ENCODE data around the gene NEAT1. TPM values are rescaled to one million over a fixed set of nuclear protein-coding genes. Genes with fewer than 3 reads are reported as not detected.

NEAT1 gene
- total RNA-seq, 1 donor from 2014 or later: 229 TPM

GRCh38 chr11:65386307-65387140 lies 36.1 kb upstream of the NEAT1 start, which contains the start of gene FRMD8:
FRMD8 (plus strand) TSS chr11:65386637; CDS start chr11:65387037, 400 bp downstream.
- H3K27ac Mint-ChIP-seq: peak within 1 kb of the TSS; percentile 98
- peaks cover 5% of the 10 kb centered on the region for H3K36me3 Mint-ChIP-seq
- TF ChIP-seq, protein P1, sequence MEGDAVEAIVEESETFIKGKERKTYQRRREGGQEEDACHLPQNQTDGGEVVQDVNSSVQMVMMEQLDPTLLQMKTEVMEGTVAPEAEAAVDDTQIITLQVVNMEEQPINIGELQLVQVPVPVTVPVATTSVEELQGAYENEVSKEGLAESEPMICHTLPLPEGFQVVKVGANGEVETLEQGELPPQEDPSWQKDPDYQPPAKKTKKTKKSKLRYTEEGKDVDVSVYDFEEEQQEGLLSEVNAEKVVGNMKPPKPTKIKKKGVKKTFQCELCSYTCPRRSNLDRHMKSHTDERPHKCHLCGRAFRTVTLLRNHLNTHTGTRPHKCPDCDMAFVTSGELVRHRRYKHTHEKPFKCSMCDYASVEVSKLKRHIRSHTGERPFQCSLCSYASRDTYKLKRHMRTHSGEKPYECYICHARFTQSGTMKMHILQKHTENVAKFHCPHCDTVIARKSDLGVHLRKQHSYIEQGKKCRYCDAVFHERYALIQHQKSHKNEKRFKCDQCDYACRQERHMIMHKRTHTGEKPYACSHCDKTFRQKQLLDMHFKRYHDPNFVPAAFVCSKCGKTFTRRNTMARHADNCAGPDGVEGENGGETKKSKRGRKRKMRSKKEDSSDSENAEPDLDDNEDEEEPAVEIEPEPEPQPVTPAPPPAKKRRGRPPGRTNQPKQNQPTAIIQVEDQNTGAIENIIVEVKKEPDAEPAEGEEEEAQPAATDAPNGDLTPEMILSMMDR (conservative IDR thresholded peaks at IDR 0.05): no peak
- H3K9me3 Mint-ChIP-seq: no peaks in the 10 kb centered on the region
- peaks cover 49% of the 10 kb centered on the region for H3K4me1 Mint-ChIP-seq (ENCODE audit: unreplicated experiment)
- peak; percentile 89 for DNase-seq (ENCODE audit: extremely low spot score, unreplicated experiment)
- H3K27me3 Mint-ChIP-seq: no peaks in the 10 kb centered on the region
- H3K4me3 Mint-ChIP-seq: peak within 1 kb of the TSS; percentile 92

DNA sequence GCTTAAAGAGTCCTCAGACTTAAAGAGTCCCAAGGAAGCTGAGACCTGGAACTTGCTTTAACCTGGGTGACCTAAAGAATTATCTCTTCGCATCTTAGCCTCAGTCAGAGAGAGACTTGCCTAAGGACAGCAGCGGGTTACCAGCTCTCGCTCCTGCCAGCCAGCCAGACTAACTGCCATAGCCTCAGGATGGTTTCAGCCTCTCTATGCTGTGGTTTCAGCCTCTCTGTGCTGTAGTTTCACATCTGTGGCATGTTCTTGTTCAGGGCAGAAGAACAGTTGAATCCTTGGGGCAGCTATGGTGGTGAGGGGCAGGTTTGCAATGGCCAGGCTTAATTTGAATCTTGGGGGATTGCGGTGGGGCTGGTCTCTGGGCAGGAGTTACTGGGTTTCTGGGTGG lies 33.9 kb upstream of the NEAT1 start:
- peaks cover 36% of the 10 kb centered on the region for H3K4me1 Mint-ChIP-seq (ENCODE audit: unreplicated experiment)
- TF ChIP-seq, protein P1 (conservative IDR thresholded peaks at IDR 0.05): no peak
- peak overlapping the region; percentile 84 for H3K4me3 Mint-ChIP-seq
- H3K36me3 Mint-ChIP-seq: peaks cover 5% of the 10 kb centered on the region
- H3K27me3 Mint-ChIP-seq: no peaks in the 10 kb centered on the region
- no peak for DNase-seq (ENCODE audit: extremely low spot score, unreplicated experiment)
- no peaks in the 10 kb centered on the region for H3K9me3 Mint-ChIP-seq
- H3K27ac Mint-ChIP-seq: peak overlapping the region; percentile 81

- Mint-ChIP-seq H3K27ac (no peak overlapping the region), H3K4me3 (peak overlapping the region; percentile 84), H3K36me3 (peaks cover 5% of the 10 kb centered on the region), H3K4me1 (ENCODE audit: unreplicated experiment) (peaks cover 29% of the 10 kb centered on the region), H3K9me3 (no peaks in the 10 kb centered on the region), H3K27me3 (no peaks in the 10 kb centered on the region)
- DNase-seq (ENCODE audit: extremely low spot score, unreplicated experiment): no peak
- TF ChIP-seq, protein P1 (conservative IDR thresholded peaks at IDR 0.05): no peak
Observed at GRCh38 chr11:65389294-65389980, 33.2 kb upstream of the NEAT1 start.

DNA sequence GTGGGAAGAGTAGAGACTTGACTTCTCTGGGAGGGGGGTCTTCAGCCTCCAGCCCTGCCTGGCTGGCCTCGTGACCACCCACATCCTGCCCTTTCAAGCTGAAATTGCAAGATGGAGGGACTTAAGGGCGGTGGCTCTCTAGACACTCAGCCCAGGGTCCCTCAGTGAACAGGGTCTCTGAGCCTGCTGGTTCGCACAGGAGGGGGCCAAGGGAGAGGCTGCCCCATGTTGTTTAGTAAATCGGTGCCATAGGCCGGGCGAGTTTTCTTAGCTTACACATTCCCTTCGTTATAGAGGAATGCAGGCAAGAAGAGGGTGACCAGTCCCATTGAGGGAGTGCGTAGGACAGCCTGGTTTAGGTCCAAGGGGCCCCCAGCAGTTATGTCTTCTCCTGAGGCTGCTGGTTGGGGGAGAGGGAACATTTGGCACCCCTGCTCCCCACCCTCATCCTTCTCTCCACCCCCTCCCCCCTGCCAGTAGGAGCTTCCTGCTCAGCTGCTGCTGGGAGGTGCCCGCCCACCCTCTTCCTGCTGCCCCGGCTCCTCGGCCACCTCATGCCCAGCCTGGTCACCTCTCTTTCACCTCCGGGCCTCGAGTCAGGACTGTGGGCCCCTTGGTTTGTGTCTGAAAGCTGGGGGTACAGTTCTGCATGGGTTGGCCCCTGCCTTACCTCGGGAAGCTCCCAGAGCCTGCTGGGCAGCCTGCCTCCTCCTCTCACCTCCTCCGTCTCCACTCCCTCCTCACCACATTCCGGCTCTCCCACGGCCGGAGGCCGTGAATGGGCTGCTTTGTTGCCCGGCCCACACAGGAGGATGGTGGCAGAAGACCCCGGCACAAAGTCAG lies 32.3 kb upstream of the NEAT1 start:
- TF ChIP-seq, protein P1 (conservative IDR thresholded peaks at IDR 0.05): no peak
- Mint-ChIP-seq H3K4me3 (peak overlapping the region; percentile 31), H3K9me3 (no peaks in the 10 kb centered on the region), H3K27me3 (no peaks in the 10 kb centered on the region), H3K4me1 (ENCODE audit: unreplicated experiment) (peaks cover 23% of the 10 kb centered on the region), H3K27ac (peak overlapping the region; percentile 56), H3K36me3 (peaks cover 5% of the 10 kb centered on the region)
- DNase-seq (ENCODE audit: extremely low spot score, unreplicated experiment): no peak

DNA sequence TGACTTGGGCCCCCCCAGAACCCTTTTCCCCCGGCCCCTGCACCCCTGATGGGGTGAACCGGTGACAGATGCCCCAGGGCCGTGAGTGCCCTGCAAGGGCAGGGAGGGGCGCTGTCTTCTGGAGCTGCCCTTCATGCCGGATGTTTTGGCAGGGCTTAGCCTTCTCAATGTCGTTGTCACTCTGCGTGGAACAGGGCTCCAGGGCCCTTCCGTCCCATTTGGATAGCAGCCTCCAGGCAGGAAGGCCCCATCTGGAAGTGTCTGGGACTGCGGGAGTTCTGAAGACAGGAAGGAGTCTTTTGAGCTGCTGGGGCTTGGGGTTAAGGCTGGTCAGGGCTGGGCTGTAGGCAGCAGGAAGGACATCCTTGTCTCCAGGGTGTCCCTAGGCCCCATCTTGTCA lies 31.6 kb upstream of the NEAT1 start:
- H3K27me3 Mint-ChIP-seq: no peaks in the 10 kb centered on the region
- TF ChIP-seq, protein P1 (conservative IDR thresholded peaks at IDR 0.05): no peak
- H3K27ac Mint-ChIP-seq: peak overlapping the region; percentile 56
- peaks cover 5% of the 10 kb centered on the region for H3K36me3 Mint-ChIP-seq
- peak overlapping the region; percentile 57 for H3K4me3 Mint-ChIP-seq
- no peaks in the 10 kb centered on the region for H3K9me3 Mint-ChIP-seq
- peaks cover 23% of the 10 kb centered on the region for H3K4me1 Mint-ChIP-seq (ENCODE audit: unreplicated experiment)
- DNase-seq (ENCODE audit: extremely low spot score, unreplicated experiment): no peak

Data from type B pancreatic cell (in vitro differentiated cells).